ENCODE results near the gene HENMT1. TPM values are rescaled to one million over a fixed set of nuclear protein-coding genes. Genes with fewer than 3 reads are reported as not detected.

The HENMT1 gene
- total RNA-seq, 1 donor from 2014 or later = 3.7 TPM

- H3K4me2 ChIP-seq = no peak overlapping the region
- Mint-ChIP-seq H3K27me3 (ENCODE audit: insufficient read depth, low read depth) (no peaks in the 10 kb centered on the region), H3K9me3 (no peaks in the 10 kb centered on the region), H3K4me3 (no peak overlapping the region), H3K27ac (no peak overlapping the region), H3K4me1 (no peaks in the 10 kb centered on the region), H3K36me3 (no peaks in the 10 kb centered on the region)
- no peaks in the 10 kb centered on the region for H3K79me2 ChIP-seq (ENCODE audit: low read depth)
- no peaks in the 10 kb centered on the region for H3K4me1 ChIP-seq
- no peak for TF ChIP-seq CTCF (IDR thresholded peaks at IDR 0.05)
- no peak for TF ChIP-seq EZH2 (IDR thresholded peaks at IDR 0.05)
- no peak for TF ChIP-seq EZH2phosphoT487 (IDR thresholded peaks at IDR 0.05)
- H3F3A ChIP-seq (ENCODE audit: low read depth) = peaks cover 6% of the 10 kb centered on the region
- H3K36me3 ChIP-seq = no peaks in the 10 kb centered on the region
- no peak overlapping the region for H3K9ac ChIP-seq
- no peaks in the 10 kb centered on the region for H3K9me3 ChIP-seq (ENCODE audit: low read depth)
- H3K27ac ChIP-seq = no peak overlapping the region
- no peaks in the 10 kb centered on the region for H3K27me3 ChIP-seq
- H3K4me3 ChIP-seq = no peak overlapping the region
- DNase-seq (ENCODE audit: low spot score) = no peak
- H4K20me1 ChIP-seq (ENCODE audit: low read depth) = no peaks in the 10 kb centered on the region
- H2AFZ ChIP-seq (replicated peaks) = no peak overlapping the region
These were observed 7.3 kb downstream of the HENMT1 start for GRCh38 chr1:108653431-108654105.

- no peak overlapping the region for H3K27ac ChIP-seq
- H3K79me2 ChIP-seq (ENCODE audit: low read depth) = no peaks in the 10 kb centered on the region
- no peaks in the 10 kb centered on the region for H3K9me3 ChIP-seq (ENCODE audit: low read depth)
- no peaks in the 10 kb centered on the region for H3K27me3 ChIP-seq
- Mint-ChIP-seq H3K36me3 (no peaks in the 10 kb centered on the region), H3K9me3 (no peaks in the 10 kb centered on the region), H3K27ac (no peak overlapping the region), H3K4me3 (no peak overlapping the region), H3K27me3 (ENCODE audit: insufficient read depth, low read depth) (peaks cover 7% of the 10 kb centered on the region), H3K4me1 (no peaks in the 10 kb centered on the region)
- H3K4me1 ChIP-seq = no peaks in the 10 kb centered on the region
- no peaks in the 10 kb centered on the region for H3K36me3 ChIP-seq
- no peak overlapping the region for H3K4me3 ChIP-seq
- no peak for TF ChIP-seq EZH2phosphoT487 (IDR thresholded peaks at IDR 0.05)
- TF ChIP-seq EZH2 (IDR thresholded peaks at IDR 0.05) = no peak
- no peaks in the 10 kb centered on the region for H3F3A ChIP-seq (ENCODE audit: low read depth)
- H2AFZ ChIP-seq (replicated peaks) = no peak overlapping the region
- DNase-seq (ENCODE audit: low spot score) = no peak
- no peaks in the 10 kb centered on the region for H4K20me1 ChIP-seq (ENCODE audit: low read depth)
- H3K4me2 ChIP-seq = no peak overlapping the region
- H3K9ac ChIP-seq = no peak overlapping the region
These were observed 14.1 kb downstream of the HENMT1 start for GRCh38 chr1:108646648-108647269.

- Histone ChIP-seq H3K9me3 (ENCODE audit: low read depth) (no peaks in the 10 kb centered on the region), H3K9ac (no peak overlapping the region), H3F3A (ENCODE audit: low read depth) (no peaks in the 10 kb centered on the region), H3K4me2 (no peak overlapping the region), H3K27ac (no peak overlapping the region), H3K79me2 (ENCODE audit: low read depth) (no peaks in the 10 kb centered on the region), H3K27me3 (no peaks in the 10 kb centered on the region), H3K4me1 (no peaks in the 10 kb centered on the region), H3K36me3 (no peaks in the 10 kb centered on the region), H4K20me1 (ENCODE audit: low read depth) (no peaks in the 10 kb centered on the region), H2AFZ (replicated peaks) (no peak overlapping the region), H3K4me3 (no peak overlapping the region)
- peaks cover 7% of the 10 kb centered on the region for H3K27me3 Mint-ChIP-seq (ENCODE audit: insufficient read depth, low read depth)
- H3K4me3 Mint-ChIP-seq = no peak overlapping the region
- peaks cover 2% of the 10 kb centered on the region for H3K9me3 Mint-ChIP-seq
- no peak overlapping the region for H3K27ac Mint-ChIP-seq
- TF ChIP-seq CTCF (IDR thresholded peaks at IDR 0.05) (no peak), EZH2 (IDR thresholded peaks at IDR 0.05) (no peak), EZH2phosphoT487 (IDR thresholded peaks at IDR 0.05) (no peak)
- H3K4me1 Mint-ChIP-seq = no peaks in the 10 kb centered on the region
- no peaks in the 10 kb centered on the region for H3K36me3 Mint-ChIP-seq
- DNase-seq (ENCODE audit: low spot score) = no peak
These were observed 14.6 kb downstream of the HENMT1 start for GRCh38 chr1:108646265-108646647.

- Histone ChIP-seq H3K4me3 (no peak overlapping the region), H3K4me2 (no peak overlapping the region), H3K9ac (no peak overlapping the region), H3K9me3 (ENCODE audit: low read depth) (no peaks in the 10 kb centered on the region), H3F3A (ENCODE audit: low read depth) (no peaks in the 10 kb centered on the region), H3K27ac (no peak overlapping the region), H2AFZ (replicated peaks) (peak overlapping the region; percentile 57), H4K20me1 (ENCODE audit: low read depth) (no peaks in the 10 kb centered on the region), H3K79me2 (ENCODE audit: low read depth) (no peaks in the 10 kb centered on the region), H3K27me3 (no peaks in the 10 kb centered on the region), H3K4me1 (no peaks in the 10 kb centered on the region), H3K36me3 (no peaks in the 10 kb centered on the region)
- peaks cover 2% of the 10 kb centered on the region for H3K9me3 Mint-ChIP-seq
- H3K27me3 Mint-ChIP-seq (ENCODE audit: insufficient read depth, low read depth) = peaks cover 7% of the 10 kb centered on the region
- no peak for DNase-seq (ENCODE audit: low spot score)
- H3K27ac Mint-ChIP-seq = no peak overlapping the region
- H3K4me1 Mint-ChIP-seq = no peaks in the 10 kb centered on the region
- no peaks in the 10 kb centered on the region for H3K36me3 Mint-ChIP-seq
- H3K4me3 Mint-ChIP-seq = no peak overlapping the region
- TF ChIP-seq EZH2phosphoT487 (IDR thresholded peaks at IDR 0.05) (no peak), CTCF (IDR thresholded peaks at IDR 0.05) (no peak), EZH2 (IDR thresholded peaks at IDR 0.05) (no peak)
These were observed 15.2 kb downstream of the HENMT1 start for GRCh38 chr1:108645564-108646184.

Data from neural progenitor cell (in vitro differentiated cells).